ENCODE measurements around the gene CYP11A1. TPM values are rescaled to one million over a fixed set of nuclear protein-coding genes. Genes with fewer than 3 reads are reported as not detected.
"Not testable (repeated sequence)": the region's sequence is repeated elsewhere in the genome, so short reads cannot be mapped to it uniquely, and the experiment has no call there.

CYP11A1 gene
- polyA plus RNA-seq, 4 donors: 0.54 to 2.7 (median 0.73) TPM

DNA sequence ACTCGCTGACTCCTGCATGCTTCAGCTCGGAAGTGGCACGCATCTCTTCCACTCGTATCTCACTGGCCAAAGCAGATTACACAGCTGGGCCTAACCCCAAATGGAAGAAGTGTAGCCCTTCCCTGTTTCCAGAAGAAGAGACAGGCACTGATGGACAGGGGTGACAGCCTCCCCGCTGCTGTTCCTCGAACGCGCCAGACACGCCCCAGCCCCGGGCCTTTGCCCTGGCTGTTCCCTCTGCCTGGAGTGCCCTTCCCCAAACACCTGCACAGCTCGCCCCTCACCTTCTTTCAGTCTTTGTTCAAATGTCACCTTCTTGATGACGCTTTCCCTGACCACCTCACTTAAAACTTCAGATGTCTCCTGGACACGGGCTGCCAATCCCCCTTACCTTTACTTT, 26.0 kb upstream of the CYP11A1 start:
- Histone ChIP-seq H3K4me3 (ENCODE audit: low read depth in 1 of 3, low read length in 3 of 3) (no peak overlapping the region), H3K27me3 (ENCODE audit: control insufficient read depth in 3 of 3, insufficient read depth in 3 of 3, low read length in 3 of 3) (no peaks in the 10 kb centered on the region), H3K27ac (ENCODE audit: low read depth in 1 of 3, low read length in 2 of 3) (no peak overlapping the region), H3K4me1 (ENCODE audit: control insufficient read depth in 3 of 3, insufficient read depth in 2 of 3, low read depth in 1 of 3, low read length in 2 of 3) (peaks cover 0 to 10% (median 0%) of the 10 kb centered on the region in 3 donors), H3K9me3 (ENCODE audit: control insufficient read depth in 2 of 2, insufficient read depth in 1 of 2, low read depth in 1 of 2, low read length in 1 of 2) (peaks cover 0 to 3% of the 10 kb centered on the region in 2 donors), H3K36me3 (ENCODE audit: control insufficient read depth in 3 of 3, insufficient read depth in 2 of 3, low read depth in 1 of 3, low read length in 3 of 3) (no peaks in the 10 kb centered on the region)
- FAIRE-seq: no peak
- DNase-seq: no peak
- WGBS, 3 donors: 58 to 84% (median 73%) methylated on average over 11 to 13 of the region's 13 CpGs

DNA sequence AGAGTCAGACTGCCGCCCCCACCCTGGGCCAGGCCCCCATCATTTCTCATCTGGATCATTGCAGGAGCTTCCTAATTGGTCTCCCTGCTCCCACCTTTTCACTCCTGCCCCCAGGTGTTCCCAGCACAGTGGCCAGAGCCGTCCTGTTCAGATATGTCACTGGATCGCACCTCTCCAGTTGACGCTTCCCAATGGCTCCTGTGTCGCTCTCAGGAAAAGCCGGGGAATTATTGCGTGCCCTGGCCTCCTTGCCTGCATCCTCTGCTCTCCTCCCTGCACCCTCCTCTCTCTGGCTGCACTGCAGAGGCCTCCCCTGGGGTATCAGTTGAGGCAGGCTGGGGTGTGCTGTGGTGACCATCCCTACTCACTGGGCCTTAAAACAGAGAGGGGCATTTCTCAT, 25.5 kb upstream of the CYP11A1 start:
- Histone ChIP-seq H3K36me3 (ENCODE audit: control insufficient read depth in 3 of 3, insufficient read depth in 2 of 3, low read depth in 1 of 3, low read length in 3 of 3) (no peaks in the 10 kb centered on the region), H3K27ac (ENCODE audit: low read depth in 1 of 3, low read length in 2 of 3) (no peak overlapping the region), H3K4me1 (ENCODE audit: control insufficient read depth in 3 of 3, insufficient read depth in 2 of 3, low read depth in 1 of 3, low read length in 2 of 3) (peaks cover 0 to 10% (median 0%) of the 10 kb centered on the region in 3 donors), H3K27me3 (ENCODE audit: control insufficient read depth in 3 of 3, insufficient read depth in 3 of 3, low read length in 3 of 3) (no peaks in the 10 kb centered on the region), H3K9me3 (ENCODE audit: control insufficient read depth in 2 of 2, insufficient read depth in 1 of 2, low read depth in 1 of 2, low read length in 1 of 2) (peaks cover 0 to 3% of the 10 kb centered on the region in 2 donors), H3K4me3 (ENCODE audit: low read depth in 1 of 3, low read length in 3 of 3) (no peak overlapping the region)
- FAIRE-seq: no peak
- WGBS, 3 donors: 88 to 90% (median 89%) methylated on average over 6 to 7 of the region's 7 CpGs
- no peak for DNase-seq

DNA sequence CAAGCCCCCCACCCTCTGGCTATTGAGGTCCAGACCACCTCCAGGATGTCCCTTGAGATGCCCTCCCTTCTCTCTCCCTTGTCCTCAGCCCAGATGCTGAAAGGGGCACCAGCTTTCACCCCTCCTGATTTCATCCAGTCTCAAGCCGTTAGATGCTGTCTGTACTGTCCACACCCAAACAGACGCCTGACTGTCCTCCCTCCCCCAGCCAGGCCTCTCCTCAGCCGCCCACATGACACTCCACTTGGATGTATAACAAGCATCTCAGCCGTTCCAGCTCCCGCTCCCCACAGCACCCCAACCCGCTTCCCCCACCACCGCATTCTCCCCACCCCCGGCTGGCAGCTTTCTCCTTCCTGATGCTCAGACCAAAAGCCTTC, 25.0 kb upstream of the CYP11A1 start:
- Histone ChIP-seq H3K36me3 (ENCODE audit: control insufficient read depth in 3 of 3, insufficient read depth in 2 of 3, low read depth in 1 of 3, low read length in 3 of 3) (no peaks in the 10 kb centered on the region), H3K27ac (ENCODE audit: low read depth in 1 of 3, low read length in 2 of 3) (no peak overlapping the region), H3K4me1 (ENCODE audit: control insufficient read depth in 3 of 3, insufficient read depth in 2 of 3, low read depth in 1 of 3, low read length in 2 of 3) (peaks cover 0 to 10% (median 0%) of the 10 kb centered on the region in 3 donors), H3K9me3 (ENCODE audit: control insufficient read depth in 2 of 2, insufficient read depth in 1 of 2, low read depth in 1 of 2, low read length in 1 of 2) (peaks cover 0 to 3% of the 10 kb centered on the region in 2 donors), H3K4me3 (ENCODE audit: low read depth in 1 of 3, low read length in 3 of 3) (no peak overlapping the region), H3K27me3 (ENCODE audit: control insufficient read depth in 3 of 3, insufficient read depth in 3 of 3, low read length in 3 of 3) (no peaks in the 10 kb centered on the region)
- FAIRE-seq (no peak), DNase-seq (no peak)
- WGBS, 3 donors: 50 to 66% (median 62%) methylated on average over 8 of the region's 8 CpGs

DNA sequence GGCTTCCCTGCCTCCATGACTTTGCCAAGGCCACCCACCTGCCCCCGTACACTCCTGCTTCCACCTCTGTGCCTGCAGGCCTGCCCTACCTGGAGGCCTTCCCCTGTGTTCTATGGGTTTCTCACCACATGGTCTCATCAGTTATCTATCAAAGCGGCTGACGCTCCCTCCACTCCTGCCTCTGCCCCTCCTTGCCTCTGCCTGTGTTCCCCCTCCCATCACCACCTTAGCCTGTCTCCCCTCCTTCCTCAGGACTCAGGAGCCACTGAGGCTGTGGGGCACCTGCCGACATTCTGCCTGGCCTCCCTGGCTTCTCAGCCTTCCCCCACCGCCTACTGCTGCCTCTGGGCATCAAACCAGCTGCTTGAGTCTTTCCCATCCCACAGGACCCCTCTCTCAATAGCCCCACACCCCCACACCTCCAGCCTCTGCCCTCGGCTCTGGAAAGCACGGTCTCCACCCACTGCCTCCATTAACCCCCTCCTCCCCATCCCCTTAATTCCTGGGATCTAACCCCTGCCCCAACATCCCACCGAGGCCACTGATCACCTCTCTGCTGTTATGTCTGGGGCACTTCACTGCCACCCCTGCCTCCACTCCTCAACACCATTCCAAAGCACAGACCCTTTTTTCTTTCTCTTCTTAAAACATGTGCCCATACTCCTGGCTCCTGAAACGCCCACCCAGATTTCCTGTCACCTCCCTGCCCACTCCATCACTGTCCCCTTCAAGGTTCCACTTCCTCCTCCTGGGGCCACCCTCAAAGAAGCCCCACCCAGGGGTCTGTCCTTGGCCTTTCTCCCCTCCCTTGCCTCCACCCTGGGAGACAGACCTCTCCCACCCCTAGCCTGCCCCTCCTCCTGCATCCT, 24.4 kb upstream of the CYP11A1 start:
- DNase-seq (no peak), FAIRE-seq (no peak)
- no peaks in the 10 kb centered on the region for H3K36me3 ChIP-seq (ENCODE audit: control insufficient read depth in 3 of 3, insufficient read depth in 2 of 3, low read depth in 1 of 3, low read length in 3 of 3)
- peaks cover 0 to 3% of the 10 kb centered on the region in 2 donors for H3K9me3 ChIP-seq (ENCODE audit: control insufficient read depth in 2 of 2, insufficient read depth in 1 of 2, low read depth in 1 of 2, low read length in 1 of 2)
- H3K4me1 ChIP-seq (ENCODE audit: control insufficient read depth in 3 of 3, insufficient read depth in 2 of 3, low read depth in 1 of 3, low read length in 2 of 3): peaks cover 0 to 9% (median 0%) of the 10 kb centered on the region in 3 donors
- H3K27ac ChIP-seq (ENCODE audit: low read depth in 1 of 3, low read length in 2 of 3): no peak overlapping the region
- no peak overlapping the region for H3K4me3 ChIP-seq (ENCODE audit: low read depth in 1 of 3, low read length in 3 of 3)
- no peaks in the 10 kb centered on the region for H3K27me3 ChIP-seq (ENCODE audit: control insufficient read depth in 3 of 3, insufficient read depth in 3 of 3, low read length in 3 of 3)
- 70 to 77% (median 71%) methylated on average over 9 of the region's 9 CpGs for WGBS, 3 donors

DNA sequence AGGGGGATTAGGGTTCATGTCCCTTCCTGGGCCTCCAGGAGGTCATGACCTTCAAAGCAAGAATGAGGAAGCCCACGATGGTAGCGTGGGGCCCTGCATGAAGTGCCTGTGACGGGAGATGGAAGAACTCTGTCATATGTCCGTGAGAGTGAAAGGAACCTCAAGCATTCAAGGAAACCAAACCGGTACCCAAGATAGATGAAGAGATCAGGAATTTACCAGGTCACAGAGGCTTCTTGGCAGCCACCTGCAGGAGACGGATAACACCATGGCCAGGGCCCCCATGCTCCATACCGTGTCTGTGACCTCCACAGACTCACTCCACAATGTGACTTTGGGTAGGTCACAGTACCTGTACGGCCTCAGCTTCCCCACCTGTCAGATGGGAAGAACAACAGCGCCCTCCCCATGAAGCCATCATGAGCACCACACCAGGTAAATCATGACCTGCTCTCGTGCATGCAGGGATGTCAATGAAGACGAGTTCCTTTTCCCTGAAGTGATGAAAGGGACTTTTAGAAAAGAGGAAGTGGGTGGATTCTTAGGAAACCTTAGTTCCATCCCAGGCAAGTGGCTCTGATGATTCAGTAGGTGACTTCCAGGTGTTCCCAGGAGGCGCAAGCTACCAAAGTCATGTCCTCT, 23.3 kb upstream of the CYP11A1 start:
- no peak for FAIRE-seq
- H3K36me3 ChIP-seq (ENCODE audit: control insufficient read depth in 3 of 3, insufficient read depth in 2 of 3, low read depth in 1 of 3, low read length in 3 of 3): no peaks in the 10 kb centered on the region
- peaks cover 0 to 8% (median 0%) of the 10 kb centered on the region in 3 donors for H3K4me1 ChIP-seq (ENCODE audit: control insufficient read depth in 3 of 3, insufficient read depth in 2 of 3, low read depth in 1 of 3, low read length in 2 of 3)
- H3K27me3 ChIP-seq (ENCODE audit: control insufficient read depth in 3 of 3, insufficient read depth in 3 of 3, low read length in 3 of 3): no peaks in the 10 kb centered on the region
- H3K27ac ChIP-seq (ENCODE audit: low read depth in 1 of 3, low read length in 2 of 3): no peak overlapping the region
- H3K4me3 ChIP-seq (ENCODE audit: low read depth in 1 of 3, low read length in 3 of 3): no peak overlapping the region
- H3K9me3 ChIP-seq (ENCODE audit: control insufficient read depth in 2 of 2, insufficient read depth in 1 of 2, low read depth in 1 of 2, low read length in 1 of 2): peaks cover 0 to 3% of the 10 kb centered on the region in 2 donors
- WGBS, 3 donors: 73 to 82% (median 76%) methylated on average over 12 of the region's 12 CpGs
- DNase-seq: no peak

DNA sequence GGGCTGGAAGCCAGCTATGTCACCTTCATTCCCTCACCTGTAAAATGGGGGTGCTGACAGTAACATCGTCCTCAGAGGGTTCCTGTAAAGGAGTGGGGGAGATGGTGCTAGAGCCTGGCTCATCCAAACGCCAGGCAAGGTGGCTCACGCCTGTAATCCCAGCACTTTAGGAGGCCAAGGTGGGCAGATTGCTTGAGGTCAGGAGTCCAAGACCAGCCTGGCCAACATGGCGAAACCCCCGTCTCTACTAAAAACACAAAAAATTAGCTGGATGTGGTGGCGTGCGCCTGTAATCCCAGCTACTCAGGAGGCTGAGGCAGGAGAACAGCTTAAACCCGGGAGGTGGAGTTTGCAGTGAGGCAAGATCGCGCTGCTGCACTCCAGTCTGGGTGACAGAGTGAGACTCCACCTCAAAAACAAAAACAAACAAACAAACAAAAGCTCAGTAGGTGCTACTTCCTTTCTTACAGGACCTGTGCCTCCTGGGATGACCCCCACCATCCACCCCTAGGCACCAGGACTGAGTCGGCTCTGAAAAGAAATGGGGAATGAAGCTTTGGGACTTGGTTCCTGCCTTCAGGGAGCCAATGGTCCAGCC, 22.7 kb upstream of the CYP11A1 start:
- H3K4me3 ChIP-seq (ENCODE audit: low read depth in 1 of 3, low read length in 3 of 3); FAIRE-seq; H3K9me3 ChIP-seq (ENCODE audit: control insufficient read depth in 2 of 2, insufficient read depth in 1 of 2, low read depth in 1 of 2, low read length in 1 of 2); H3K27ac ChIP-seq (ENCODE audit: low read depth in 1 of 3, low read length in 2 of 3); DNase-seq; H3K27me3 ChIP-seq (ENCODE audit: control insufficient read depth in 3 of 3, insufficient read depth in 3 of 3, low read length in 3 of 3); H3K36me3 ChIP-seq (ENCODE audit: control insufficient read depth in 3 of 3, insufficient read depth in 2 of 3, low read depth in 1 of 3, low read length in 3 of 3); H3K4me1 ChIP-seq (ENCODE audit: control insufficient read depth in 3 of 3, insufficient read depth in 2 of 3, low read depth in 1 of 3, low read length in 2 of 3): not testable (repeated sequence)
- 87 to 90% (median 87%) methylated on average over 11 of the region's 11 CpGs for WGBS, 3 donors

DNA sequence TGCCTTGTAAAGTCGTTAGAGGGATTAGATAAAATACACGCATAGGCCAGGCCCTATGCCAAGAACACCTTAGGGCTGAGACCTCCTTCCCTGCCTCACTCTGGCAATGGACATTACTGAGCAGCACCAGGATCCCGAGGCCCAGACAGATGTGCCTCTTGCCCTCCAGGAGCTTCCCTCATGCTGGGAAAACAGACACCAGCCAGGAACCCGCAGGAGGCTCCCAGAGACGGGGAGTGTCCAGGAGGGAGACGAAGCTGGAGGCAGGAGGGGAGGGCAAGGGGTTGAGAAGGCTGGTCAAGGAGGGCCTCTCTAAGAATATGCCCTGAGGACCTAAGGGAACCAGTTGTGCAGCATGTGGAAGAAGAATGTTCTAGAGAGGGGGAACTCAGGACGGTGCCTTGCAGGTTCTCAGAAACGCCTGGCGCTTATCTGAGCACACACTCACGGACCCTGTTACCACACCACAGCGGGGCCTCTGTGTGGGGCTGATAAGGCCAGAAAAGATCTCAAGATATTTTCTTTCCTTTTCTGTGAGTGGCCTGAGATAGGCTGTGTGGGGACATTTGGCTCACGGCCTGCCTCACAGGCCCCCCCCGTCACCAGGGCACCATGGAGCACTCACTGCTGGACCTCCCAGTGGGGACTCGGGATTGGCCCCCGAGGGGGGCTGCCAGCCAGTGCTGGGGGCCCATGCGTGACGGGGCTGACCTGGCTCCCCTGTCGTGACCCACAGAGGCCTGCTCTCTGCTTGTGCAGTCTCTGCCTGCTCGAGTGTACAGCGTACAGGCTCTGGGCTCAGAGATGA, 22.0 kb upstream of the CYP11A1 start:
- Histone ChIP-seq H3K9me3 (ENCODE audit: control insufficient read depth in 2 of 2, insufficient read depth in 1 of 2, low read depth in 1 of 2, low read length in 1 of 2) (peaks cover 0 to 3% of the 10 kb centered on the region in 2 donors), H3K4me3 (ENCODE audit: low read depth in 1 of 3, low read length in 3 of 3) (no peak overlapping the region), H3K4me1 (ENCODE audit: control insufficient read depth in 3 of 3, insufficient read depth in 2 of 3, low read depth in 1 of 3, low read length in 2 of 3) (peaks cover 0 to 8% (median 3%) of the 10 kb centered on the region in 3 donors), H3K27me3 (ENCODE audit: control insufficient read depth in 3 of 3, insufficient read depth in 3 of 3, low read length in 3 of 3) (no peaks in the 10 kb centered on the region), H3K27ac (ENCODE audit: low read depth in 1 of 3, low read length in 2 of 3) (no peak overlapping the region), H3K36me3 (ENCODE audit: control insufficient read depth in 3 of 3, insufficient read depth in 2 of 3, low read depth in 1 of 3, low read length in 3 of 3) (no peaks in the 10 kb centered on the region)
- FAIRE-seq (no peak), DNase-seq (peak in 1 of 2 donors; percentile 47)
- WGBS, 3 donors: 51 to 67% (median 66%) methylated on average over 20 of the region's 20 CpGs
